Choroid plexus epithelial cell (primary cell): Measurements from ENCODE around the gene PPM1L.
A peak's percentile ranks its signal among the peaks of the same experiment; 100 is the strongest.

Experiments
- DNase-seq: peaks from one replicate; pipeline ENCODE4 v3.0.0-alpha.2; 2010; ENCODE audit warnings: low read depth
- H3K4me3 ChIP-seq: 2 replicates; pipeline ENCODE4 v1.5.1; 2011; ENCODE audit warnings: low read depth, mild to moderate bottlenecking, control low read depth, low read length, moderate library complexity
- CTCF ChIP-seq: conservative IDR thresholded peaks from 2 replicates; pipeline ENCODE4 v1.5.1; 2011; ENCODE audit warnings: low read depth, mild to moderate bottlenecking, control low read depth, inconsistent platforms, low read length, moderate library complexity

Gene PPM1L

GRCh38 chr3:160911411-160911810 lies 155.4 kb downstream of the PPM1L start:
- TF ChIP-seq CTCF = no peak
- DNase-seq = peak; percentile 1
- H3K4me3 ChIP-seq = no peak overlapping the region

- no peak for DNase-seq
- no peak overlapping the region for H3K4me3 ChIP-seq
- no peak for TF ChIP-seq CTCF
Observed at GRCh38 chr3:160916472-160916871, 160.4 kb downstream of the PPM1L start.

- H3K4me3 ChIP-seq = no peak overlapping the region
- no peak for DNase-seq
- TF ChIP-seq CTCF = no peak
Observed at GRCh38 chr3:160919942-160920341, 163.9 kb downstream of the PPM1L start.

- peak; percentile 96 for TF ChIP-seq CTCF
- DNase-seq = peak; percentile 76
- no peak overlapping the region for H3K4me3 ChIP-seq
Observed at GRCh38 chr3:160921020-160921635, 165.1 kb downstream of the PPM1L start.

- H3K4me3 ChIP-seq = no peak overlapping the region
- TF ChIP-seq CTCF = no peak
- DNase-seq = no peak
Observed at GRCh38 chr3:160924776-160925175, 168.7 kb downstream of the PPM1L start.

DNA sequence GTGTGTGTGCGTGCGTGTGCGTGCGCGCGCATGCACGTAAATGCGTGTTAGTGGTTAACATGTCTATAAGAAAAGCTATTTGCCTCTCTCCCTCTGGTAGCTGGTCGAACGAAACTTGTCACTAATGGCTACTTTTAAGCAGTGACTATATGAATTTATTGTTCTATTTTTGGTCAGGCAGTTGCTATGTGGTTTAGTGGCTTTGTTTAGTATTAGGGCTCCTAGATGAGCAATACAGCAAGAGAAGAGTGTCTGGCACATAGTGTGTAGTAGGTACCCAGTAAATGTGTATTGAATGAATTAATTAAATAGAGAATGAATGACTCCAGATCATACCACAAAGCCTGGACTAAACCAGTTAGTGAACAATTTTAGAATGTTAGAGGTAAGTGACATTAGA lies 171.6 kb downstream of the PPM1L start:
- no peak for DNase-seq
- H3K4me3 ChIP-seq = no peak overlapping the region
- TF ChIP-seq CTCF = no peak

DNA sequence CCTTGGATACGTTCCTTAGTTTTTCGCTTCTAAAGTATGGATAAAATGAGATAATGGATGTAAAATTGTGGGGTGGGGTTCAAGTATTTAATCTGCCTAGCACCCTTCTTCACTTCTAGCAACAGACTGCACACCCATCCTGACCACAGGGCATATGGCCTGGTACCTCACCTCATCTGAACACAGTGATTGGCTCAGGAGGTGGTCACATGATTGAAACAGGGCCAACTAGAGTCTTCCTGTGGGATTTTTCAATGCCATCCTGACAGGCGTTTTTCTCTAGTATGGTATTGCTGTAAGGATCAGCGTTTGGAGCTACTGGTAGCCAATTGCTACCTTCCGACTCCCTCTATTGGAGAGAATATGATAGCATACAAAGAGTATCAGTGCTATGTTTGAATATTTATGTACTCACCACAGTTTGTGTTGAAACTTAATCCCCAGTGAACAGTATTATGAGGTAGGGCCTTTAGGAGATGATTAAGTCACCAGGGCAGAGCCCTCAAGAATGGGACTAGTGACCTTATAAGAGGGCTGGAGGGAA lies 172.2 kb downstream of the PPM1L start:
- DNase-seq = peak; percentile 13
- TF ChIP-seq CTCF = peak; percentile 38

More for the DNA sequence above, 172.2 kb downstream of the PPM1L start:
- H3K4me3 ChIP-seq = no peak overlapping the region
